ENCODE results near the gene ANKRD13B.

ANKRD13B gene

GRCh38 chr17:29568331-29569244 lies 24.3 kb upstream of the ANKRD13B start, which contains the start of gene TP53I13:
TP53I13 (plus strand) TSS chr17:29568701; CDS start chr17:29568759, 58 bp downstream.
- peak; percentile 91 for DNase-seq (ENCODE audit: low spot score)

GRCh38 chr17:29569245-29569950 lies 23.5 kb upstream of the ANKRD13B start:
- no peak for DNase-seq (ENCODE audit: low spot score)

GRCh38 chr17:29570521-29570920 lies 22.4 kb upstream of the ANKRD13B start:
- DNase-seq (ENCODE audit: low spot score) = no peak

- DNase-seq (ENCODE audit: low spot score) = no peak
Observed at GRCh38 chr17:29571486-29571882, 21.4 kb upstream of the ANKRD13B start.

- no peak for DNase-seq (ENCODE audit: low spot score)
Observed at GRCh38 chr17:29571883-29572681, 20.9 kb upstream of the ANKRD13B start.

- no peak for DNase-seq (ENCODE audit: low spot score)
Observed at GRCh38 chr17:29572691-29573557, 20.0 kb upstream of the ANKRD13B start.

- no peak for DNase-seq (ENCODE audit: low spot score)
Observed at GRCh38 chr17:29573558-29573869, 19.4 kb upstream of the ANKRD13B start.

GRCh38 chr17:29573871-29574731 lies 18.8 kb upstream of the ANKRD13B start:
- DNase-seq (ENCODE audit: low spot score) = no peak

GRCh38 chr17:29574732-29575510 lies 18.0 kb upstream of the ANKRD13B start:
- DNase-seq (ENCODE audit: low spot score) = no peak

- DNase-seq (ENCODE audit: low spot score) = no peak
Observed at GRCh38 chr17:29575511-29576213, 17.3 kb upstream of the ANKRD13B start.

GRCh38 chr17:29576214-29577000 lies 16.5 kb upstream of the ANKRD13B start:
- no peak for DNase-seq (ENCODE audit: low spot score)

- no peak for DNase-seq (ENCODE audit: low spot score)
Observed at GRCh38 chr17:29577001-29577370, 15.9 kb upstream of the ANKRD13B start.

GRCh38 chr17:29577385-29578211 lies 15.3 kb upstream of the ANKRD13B start:
- DNase-seq (ENCODE audit: low spot score) = no peak

GRCh38 chr17:29578626-29579485 lies 14.1 kb upstream of the ANKRD13B start:
- no peak for DNase-seq (ENCODE audit: low spot score)

GRCh38 chr17:29579866-29580771 lies 12.8 kb upstream of the ANKRD13B start:
- peak; percentile 91 for DNase-seq (ENCODE audit: low spot score)

All from CD4-positive, alpha-beta T cell treated with Interleukin-6 at 100 ng/mL for 8 hours (primary cell).